Activated CD4-positive, alpha-beta T cell treated with anti-CD3 and anti-CD28 coated beads for 24 hours (primary cell): Measurements from ENCODE around the gene CDC45.

Experiments used
- DNase-seq, 2 donors: peaks; one replicate each; pipeline ENCODE4 v3.0.0-alpha.2; 2020; ENCODE audit warnings: low read depth in 2 of 2

The CDC45 gene

DNA sequence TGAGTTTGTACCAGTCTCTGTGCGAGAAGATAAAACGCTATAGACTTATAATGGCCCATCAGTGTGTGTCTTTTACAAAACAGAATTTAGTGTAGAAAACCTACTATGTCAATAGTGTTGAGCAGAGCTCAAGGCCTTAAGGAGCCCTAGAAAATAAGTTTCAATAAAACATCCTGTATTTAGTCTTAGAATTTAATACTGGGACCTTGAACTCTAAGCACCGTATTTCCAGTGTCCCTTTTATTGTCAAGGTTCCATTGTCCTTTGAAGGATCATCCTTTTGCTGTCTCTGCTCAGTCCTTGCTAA, 16.6 kb downstream of the CDC45 start:
- DNase-seq, result no peak

DNA sequence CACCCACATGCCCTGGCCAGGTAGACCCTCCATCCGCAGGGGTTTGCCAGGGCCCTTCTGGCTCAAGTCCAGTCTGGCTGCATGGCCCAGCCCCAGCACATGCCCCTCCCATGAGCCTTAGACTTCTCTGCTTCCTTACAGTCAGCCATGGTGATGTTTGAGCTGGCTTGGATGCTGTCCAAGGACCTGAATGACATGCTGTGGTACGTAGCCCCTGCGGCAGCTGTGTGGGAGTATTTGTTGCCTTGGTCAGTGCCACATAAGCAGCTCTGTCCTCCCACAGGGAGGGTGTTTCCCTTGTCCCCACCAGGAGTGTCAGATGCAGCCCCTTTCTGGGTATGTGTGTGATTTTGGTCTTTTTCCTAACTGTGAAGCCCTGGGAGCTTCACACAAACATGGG, 17.5 kb downstream of the CDC45 start:
- DNase-seq, result no peak

DNA sequence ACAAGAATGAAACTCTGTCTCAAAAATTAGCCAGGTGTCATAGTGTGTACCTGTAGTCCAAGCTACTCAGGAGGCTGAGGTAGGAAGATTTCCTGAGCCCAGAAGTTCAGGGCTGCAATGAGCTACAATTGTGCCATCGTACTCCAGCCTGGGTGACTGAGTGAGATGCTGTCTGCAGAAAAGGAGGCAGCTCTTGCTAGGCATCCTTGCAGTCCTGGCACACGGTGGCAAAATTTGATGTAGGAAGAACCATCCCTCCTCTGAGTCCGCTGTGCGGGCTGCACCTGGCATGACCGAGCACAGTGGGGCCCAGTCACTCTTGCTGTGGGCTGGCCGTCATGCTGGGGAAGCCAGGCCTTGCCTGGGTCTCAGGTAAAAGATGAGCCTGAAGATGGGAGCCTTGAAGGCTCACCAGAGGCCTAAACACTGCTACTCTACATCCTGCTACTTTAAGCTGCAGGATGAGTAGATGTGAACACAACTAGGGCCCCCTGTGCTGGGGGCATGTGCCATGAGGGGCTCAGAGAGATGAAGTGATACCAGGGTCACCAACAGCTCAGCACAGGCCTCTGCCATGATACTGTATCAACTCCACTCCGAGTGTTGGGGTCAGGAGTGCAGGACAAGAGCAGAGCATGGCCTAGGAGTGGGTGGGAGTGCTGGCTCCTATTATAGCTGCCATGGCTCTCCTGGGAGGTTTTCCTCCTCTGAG, 18.6 kb downstream of the CDC45 start:
- no peak for DNase-seq

DNA sequence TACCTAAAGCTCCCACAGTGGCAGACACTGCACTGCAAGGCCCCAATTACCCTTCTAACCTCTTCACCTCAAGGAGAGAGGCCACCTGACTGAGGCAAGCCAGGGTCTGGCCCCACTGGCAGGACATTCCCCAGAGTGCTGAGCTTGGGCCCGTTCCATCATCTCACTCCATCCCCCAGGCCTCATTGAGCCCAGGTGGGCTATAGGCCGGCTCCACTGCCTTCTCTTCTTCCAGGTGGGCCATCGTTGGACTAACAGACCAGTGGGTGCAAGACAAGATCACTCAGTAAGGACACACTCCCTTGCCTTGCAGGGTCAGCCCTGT, 19.1 kb downstream of the CDC45 start:
- DNase-seq, result no peak

DNA sequence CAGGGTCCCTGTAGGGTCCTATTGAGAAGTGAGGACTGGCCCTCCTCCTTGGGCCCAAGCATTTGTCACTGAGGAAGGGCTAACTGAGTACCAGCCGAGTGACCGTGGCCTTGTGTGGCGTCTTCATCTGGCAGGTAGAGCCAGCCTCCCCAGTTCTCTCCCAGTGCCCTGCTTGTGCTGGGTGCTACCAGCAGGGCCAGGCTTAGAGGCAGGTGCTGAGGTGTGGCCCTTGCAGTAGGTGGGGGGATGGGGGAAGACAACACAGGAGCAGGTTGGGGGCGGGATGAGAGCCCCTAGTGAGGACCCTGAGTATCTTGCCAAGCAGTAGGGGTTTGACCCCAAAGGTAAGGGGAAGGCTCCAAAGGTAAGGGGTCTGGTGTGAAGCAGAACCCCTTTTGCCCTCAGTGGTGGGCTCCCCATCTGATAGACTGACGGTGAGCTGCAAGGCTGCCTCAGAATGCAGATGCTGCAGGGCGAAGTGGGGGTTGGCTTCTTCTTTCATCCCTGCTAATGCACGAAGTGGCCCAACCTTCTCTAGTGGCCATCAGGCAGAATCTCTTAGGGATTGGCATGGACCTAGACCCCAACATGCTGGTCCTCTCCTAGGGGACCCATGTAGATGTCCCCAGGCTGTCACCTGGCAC, 19.6 kb downstream of the CDC45 start:
- no peak for DNase-seq

DNA sequence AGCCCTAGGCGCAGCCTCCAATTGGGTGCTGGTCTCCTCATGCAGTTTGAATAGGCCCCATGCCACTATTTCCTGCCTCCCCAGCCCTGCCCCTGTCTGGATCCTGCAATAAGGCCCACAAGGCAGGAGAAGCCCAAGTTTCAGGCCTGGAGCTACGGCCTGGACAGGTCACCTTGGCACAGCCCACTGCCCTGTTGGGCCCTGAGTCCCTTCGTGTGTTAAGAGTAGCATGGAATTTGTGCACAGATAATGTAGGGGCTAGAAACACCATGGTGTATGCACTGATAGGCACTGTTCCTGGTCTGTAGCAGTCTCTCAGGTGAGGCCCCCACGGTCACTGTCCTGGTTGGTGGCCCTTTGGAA, 20.1 kb downstream of the CDC45 start:
- DNase-seq, result no peak

DNA sequence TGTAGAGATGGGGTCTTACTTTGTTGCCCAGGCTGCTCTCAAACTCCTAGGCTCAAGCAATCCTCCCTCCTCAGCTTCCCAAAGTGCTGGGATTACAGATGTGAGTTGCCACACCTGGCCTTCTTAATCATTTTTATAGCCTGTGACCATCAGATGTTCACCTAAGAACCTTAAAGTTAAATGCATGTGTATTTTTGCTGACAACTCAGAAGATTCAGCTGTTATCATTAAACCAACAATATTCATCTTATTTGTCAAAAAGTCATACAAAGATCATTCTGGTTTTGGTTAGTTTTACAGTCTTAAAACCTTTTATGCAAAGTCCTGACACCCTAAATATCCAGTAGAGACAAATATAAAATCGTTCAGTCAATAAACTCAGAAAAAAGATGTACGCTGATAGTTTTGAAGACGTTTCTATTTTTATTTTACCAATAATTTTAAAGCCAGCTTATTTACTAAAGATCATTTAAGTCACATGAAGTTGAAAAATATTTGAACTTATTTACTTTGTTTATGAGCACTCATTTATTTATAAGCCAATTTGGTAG, 22.3 kb downstream of the CDC45 start:
- no peak for DNase-seq

DNA sequence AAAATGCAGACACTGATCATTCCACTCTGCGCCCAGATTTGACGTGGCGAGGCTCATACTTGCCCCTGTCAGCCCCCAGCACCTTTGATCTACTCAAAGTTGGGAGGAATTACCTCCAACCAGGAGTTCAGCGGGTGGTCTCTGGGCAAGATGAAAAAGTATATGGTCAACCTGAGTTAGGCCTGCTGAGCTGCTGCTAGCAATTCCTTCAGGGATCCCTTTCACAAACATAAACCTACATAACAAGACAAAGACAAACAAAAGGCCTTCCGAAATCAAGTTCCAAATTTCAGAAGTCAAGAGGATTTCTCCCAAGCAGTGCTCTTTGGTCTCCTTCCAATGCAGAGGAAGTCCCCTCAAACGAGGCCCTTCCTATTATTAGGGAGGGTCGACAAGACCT, 23.6 kb downstream of the CDC45 start:
- DNase-seq, result no peak

DNA sequence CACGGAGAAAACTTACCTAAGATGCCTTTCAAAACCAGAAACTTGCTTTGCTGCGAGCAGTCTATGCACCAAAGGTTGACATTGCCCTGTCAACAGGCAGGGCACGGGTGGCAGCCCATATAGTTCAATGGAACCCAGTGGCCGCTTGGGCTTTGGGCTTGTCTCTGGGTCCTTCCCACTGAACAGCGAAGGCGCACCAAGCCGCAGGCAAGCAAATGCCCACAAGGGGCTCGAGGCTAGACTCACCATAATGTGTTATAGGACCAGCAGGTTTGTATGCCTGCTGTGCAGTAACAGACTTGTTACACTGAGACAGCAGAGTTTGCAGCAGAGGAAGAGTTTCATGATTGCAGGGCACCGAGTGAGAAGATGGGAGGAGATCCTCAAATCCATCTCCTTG, 24.1 kb downstream of the CDC45 start:
- DNase-seq, result no peak

DNA sequence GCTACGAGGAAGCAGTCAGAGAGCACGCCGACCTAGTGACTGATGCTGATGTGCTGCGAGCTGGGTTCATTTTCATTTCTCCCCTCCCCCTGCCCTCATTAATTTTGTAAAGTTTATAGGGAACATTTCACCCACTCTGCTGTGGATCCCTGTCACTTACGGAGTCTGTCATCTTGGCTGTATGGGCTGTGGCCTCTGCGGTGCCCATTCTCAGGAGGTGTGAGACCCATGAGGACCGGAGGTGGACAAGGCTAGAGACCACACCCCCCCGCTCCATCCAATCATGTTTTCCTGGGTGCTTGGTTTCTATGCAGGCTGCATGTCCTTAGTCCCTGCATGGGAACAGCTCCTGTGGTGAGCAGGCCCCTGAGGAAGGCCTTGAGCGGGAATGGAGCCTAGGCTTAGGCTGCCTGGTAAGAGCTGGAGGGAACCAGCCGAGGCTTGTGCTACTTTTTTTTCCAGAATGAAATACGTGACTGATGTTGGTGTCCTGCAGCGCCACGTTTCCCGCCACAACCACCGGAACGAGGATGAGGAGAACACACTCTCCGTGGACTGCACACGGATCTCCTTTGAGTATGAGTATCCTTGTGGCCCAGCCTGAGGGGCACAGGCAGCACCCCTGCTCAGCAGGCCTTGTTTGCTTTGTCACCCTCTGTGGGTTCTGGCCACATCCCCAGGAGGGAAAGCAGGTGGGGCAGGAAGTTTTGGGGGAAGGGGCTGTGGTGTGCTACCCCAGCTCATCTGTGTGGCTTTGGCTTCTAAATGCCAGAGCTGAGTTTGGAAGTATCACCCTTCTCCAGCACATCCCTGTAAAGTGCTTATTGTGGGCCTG, 25.4 kb downstream of the CDC45 start:
- DNase-seq, result no peak

DNA sequence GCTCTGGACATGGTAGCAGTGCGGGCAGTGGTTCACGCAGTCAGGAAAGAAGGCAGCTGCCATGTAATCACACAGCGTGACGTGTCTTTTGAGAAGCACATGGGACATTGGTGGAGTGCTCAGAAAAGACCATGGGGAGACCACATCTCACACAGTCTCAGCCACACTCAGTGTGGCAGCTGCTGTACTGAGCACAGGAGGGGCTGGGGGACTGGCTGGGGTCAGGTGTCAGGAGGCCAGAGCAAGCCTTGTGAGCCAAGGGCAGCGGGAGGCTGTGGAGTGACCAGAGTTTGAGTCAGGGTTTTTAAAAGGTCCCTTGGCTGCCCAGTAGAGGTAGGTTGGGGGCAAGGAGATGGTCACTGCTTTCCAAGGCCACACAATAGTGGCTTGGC, 26.0 kb downstream of the CDC45 start:
- no peak for DNase-seq

DNA sequence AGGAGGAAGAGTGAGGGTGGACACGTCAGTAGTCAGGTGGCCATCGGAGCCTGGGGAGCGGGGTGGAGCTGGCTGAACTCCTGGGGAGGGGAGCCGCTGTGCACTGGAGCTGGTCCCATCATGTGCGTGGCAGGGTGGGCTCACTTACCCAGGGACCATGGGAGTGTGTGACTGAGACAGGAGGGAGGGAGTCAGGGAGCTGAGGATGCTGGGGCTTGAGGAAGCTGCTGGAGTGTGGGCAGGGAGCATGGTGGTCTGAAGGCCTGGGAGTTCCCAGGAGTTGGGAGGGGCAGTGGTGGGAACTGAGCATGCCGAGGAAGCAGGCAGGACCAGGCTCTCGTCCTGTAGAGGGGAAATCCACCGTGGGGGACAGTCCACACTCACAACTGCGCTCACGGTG, 26.5 kb downstream of the CDC45 start:
- no peak for DNase-seq

DNA sequence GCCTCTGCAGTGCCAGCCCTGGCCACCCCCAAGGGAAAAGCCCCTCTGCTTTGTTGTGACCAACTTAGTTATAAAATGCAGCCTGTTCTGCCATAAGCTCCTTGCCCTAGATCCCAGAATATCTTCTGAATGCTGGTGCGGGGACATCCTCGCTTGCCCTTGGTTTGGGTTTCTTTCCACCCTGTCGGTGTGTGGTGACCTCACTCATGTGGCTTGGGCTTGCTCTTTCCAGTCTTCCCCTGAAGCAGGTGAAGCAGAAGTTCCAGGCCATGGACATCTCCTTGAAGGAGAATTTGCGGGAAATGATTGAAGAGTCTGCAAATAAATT, 27.8 kb downstream of the CDC45 start:
- DNase-seq, result no peak

DNA sequence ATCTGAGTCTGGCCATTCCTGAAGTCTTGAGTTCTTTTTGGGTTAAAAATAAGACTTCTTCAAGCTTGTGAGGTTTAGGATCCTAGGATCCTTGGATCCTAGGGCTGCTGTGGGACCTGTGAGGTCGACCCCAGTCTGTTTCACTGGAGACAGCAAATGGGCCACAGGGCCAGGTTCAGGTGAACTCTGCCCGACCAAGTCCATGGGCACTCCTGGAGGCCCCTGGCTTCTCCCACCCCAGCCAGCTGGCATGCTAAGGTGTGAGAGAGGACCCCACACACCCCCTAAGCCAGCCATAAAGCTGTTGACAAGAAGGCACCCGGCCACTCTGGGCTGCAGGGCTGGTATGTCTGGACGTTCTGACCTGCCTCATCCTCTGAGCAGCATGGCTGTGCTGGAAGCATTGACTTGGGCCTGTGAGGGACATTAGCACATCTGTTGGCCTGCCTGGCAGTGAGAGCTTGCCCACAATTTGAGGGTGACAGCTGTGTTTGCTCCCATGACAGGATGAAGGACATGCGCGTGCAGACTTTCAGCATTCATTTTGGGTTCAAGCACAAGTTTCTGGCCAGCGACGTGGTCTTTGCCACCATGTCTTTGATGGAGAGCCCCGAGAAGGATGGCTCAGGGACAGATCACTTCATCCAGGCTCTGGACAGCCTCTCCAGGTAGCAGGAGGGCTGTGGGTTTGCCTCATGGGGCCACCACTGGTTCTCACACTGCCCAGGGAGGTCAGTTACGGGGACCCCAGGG, 28.5 kb downstream of the CDC45 start:
- DNase-seq, result no peak

DNA sequence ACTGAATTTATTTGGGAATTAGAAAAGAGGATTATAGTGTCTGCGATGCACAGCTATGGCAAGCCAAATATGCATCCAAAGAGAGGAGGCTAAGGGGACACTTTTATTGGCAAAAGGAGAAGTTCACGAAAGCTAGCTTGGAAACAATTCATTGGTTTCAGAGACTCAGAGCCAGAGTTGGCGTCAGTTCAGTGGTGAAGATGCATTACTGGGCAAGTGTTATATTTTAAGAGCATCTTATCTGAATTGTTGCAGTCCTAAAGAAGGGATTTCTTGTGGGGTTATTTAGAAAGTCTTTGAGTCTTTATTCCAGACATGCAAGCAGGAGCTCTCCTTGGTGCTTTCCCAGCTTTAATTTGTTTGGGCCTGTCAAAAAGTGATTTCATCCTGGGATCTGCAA, 29.5 kb downstream of the CDC45 start:
- DNase-seq, result no peak

DNA sequence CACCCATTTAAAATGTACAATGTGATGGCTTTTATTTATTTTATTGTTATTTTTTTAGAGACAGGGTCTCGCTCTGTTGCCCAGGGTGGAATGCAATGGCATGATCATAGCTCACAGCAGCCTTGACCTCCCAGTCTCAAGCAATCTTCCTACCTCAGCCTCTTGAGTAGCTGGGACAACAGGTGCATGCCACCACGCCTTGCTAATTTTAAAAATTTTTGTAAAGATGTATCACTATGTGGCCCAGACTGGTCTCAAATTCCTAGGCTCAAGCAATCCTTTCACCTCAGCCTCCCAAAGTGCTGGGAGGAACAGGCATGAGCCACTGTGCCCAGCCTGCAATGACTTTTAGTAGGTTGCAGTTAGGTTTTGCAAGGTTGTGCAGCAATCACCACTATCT, 30.2 kb downstream of the CDC45 start:
- DNase-seq, result no peak

DNA sequence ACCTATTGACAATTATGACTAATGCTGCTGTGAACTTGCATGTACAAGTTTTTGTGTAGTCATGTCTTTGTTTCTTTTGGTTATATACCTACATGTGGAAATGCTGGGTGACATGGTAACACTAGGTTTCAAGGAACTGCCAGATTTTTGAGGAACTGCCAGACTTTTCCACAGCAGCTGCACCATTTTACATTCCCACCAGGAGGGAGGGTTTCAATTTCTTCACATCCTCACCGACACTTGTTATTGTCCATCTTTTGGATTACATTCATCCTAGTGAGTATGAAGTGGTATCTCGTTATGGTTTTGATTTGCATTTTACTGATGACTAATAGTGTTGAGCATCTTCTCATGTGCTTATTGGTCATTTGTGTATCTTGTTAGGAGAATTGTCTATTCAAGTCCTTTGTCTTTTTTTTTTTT, 31.2 kb downstream of the CDC45 start:
- DNase-seq, result no peak

DNA sequence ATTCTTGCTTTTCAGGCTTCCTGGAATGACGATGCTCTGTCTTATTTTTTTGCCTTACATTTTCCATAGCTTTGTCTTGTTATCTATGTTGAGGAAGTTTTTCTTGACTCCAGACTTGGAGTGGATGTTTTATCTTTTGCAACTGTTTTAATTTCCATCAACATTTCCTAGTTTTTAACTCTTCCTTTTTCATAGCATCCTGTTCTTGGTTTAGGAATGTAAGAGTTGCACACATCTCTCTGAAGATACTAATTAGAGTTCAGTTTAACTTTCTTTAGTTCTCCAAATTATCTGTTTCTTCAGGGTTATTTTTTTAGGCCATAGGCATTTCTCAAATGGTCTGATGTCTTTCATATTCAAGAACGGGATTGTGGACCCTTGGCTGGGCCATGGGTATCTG, 34.1 kb downstream of the CDC45 start:
- no peak for DNase-seq

DNA sequence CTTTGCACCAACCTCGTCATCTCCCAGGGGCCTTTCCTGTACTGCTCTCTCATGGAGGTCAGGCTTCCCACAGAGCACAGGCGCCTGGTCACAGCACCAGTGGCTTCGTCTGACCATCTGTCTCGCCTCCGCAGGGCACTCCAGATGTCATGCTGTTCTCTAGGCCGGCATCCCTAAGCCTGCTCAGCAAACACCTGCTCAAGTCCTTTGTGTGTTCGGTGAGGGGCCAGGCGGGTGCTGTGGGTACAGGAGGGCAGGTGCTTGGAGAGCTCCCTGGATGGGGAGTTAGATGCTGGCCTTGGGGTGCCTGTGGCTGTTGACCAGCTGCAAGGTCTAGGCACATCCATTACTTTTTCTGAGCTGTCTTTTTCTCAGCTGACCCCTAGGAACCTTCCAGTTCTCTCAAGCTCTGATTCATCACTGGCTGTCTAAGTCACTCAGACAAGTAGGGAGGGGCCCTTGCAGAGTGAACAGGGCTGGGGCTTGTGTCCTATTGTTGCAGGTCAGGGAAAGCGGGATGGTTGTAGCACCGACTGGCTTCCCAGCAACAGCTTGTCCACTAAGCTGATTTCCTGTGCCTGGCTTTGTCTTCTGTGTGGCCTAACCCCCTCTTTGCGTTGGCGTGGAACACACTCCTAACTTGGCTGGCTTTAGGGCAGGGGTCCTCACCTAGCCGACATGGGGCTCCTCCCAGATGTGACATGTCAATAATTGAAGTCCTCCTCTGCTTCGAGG, 35.3 kb downstream of the CDC45 start:
- no peak for DNase-seq

DNA sequence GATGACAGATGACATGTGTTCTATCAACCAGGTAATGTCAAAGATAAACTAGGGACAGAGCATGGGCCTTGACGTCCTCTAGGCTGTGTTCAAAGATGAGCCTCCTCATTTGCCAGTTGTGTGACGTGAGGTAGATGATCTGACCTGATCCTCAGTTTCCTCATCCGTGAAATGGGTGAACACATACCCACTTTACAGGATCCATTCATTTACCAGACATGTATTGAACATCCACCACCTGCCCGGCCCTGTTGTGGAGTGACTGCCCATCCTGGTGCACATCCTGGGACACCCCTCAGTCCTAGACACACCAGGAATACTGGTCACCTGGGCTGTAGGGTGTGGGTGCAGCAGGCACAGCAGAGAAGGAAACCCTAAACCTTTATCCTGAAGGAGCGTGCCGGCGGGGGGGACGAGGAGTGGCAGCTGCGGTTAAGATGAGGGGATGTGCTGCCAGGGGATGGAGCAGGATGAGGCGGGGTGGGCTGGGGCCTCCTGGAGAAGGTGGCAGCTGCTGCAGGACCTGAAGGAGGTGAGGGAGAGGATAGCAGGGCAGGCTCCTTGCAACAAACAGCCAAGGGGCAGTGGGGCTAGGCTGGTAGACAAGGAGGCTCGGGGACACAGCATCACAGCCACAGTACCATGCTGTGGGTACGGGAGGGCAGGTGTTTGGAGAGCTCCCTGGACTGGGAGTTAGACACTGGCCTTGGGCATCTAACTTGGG, 36.1 kb downstream of the CDC45 start:
- DNase-seq, result no peak
